K562 treated with DMSO at 1 percent for 24 hours (cell line): ENCODE data around the gene CNGA1. TPM values are rescaled to one million over a fixed set of nuclear protein-coding genes. Genes with fewer than 3 reads are reported as not detected.

Experiments used
- total RNA-seq: library from RNA; unstranded; fragments of 300-600 nt; gene quantifications from 2 replicates; pipeline ENCODE4 v1.2.3, GENCODE V29; 2022; ENCODE audit warnings: low read depth; ENCODE audit not compliant: insufficient read depth

CNGA1 gene
- total RNA-seq, result not detected in 2 replicates

GRCh38 chr4:48016141-48017107, at the start of gene CNGA1, which contains the start of gene NIPAL1:
TSS of gene CNGA1 (minus strand) at chr4:48016681. CDS start at chr4:47952689, 63,992 bp downstream.
TSS of gene NIPAL1 (plus strand) at chr4:48016772. CDS start at chr4:48016840, 68 bp downstream.

GRCh38 chr4:47914220-47914925, 102.1 kb downstream of the CNGA1 start, which contains the start of gene NFXL1:
TSS of gene NFXL1 (minus strand) at chr4:47914583. CDS start at chr4:47914203, 380 bp downstream.

Other genes starting within 250 kb of the CNGA1 start
- not detected in 2 replicates for gene CORIN, start 178.6 kb downstream of the CNGA1 start, total RNA-seq
- gene NFXL1, start 102.1 kb downstream of the CNGA1 start, total RNA-seq, result 8.8 and 9.3 TPM in 2 replicates
- gene NIPAL1, start 91 bp upstream of the CNGA1 start, total RNA-seq, result 0.54 TPM in 1 of 2 replicates, not detected in the other
- gene TXK, start 117.6 kb upstream of the CNGA1 start, total RNA-seq, result 0.50 TPM in 1 of 2 replicates, not detected in the other